ENCODE results near the gene TNS3. TPM values are rescaled to one million over a fixed set of nuclear protein-coding genes. Genes with fewer than 3 reads are reported as not detected.

Gene TNS3
- total RNA-seq, 1 donor from 2014 or later, result 4.6 TPM

GRCh38 chr7:47320296-47320695 lies 261.6 kb downstream of the TNS3 start:
- ATAC-seq, result no peak

GRCh38 chr7:47318395-47319182 lies 263.3 kb downstream of the TNS3 start:
- no peak for ATAC-seq

GRCh38 chr7:47317487-47317886 lies 264.4 kb downstream of the TNS3 start:
- no peak for ATAC-seq

GRCh38 chr7:47314728-47315607 lies 266.9 kb downstream of the TNS3 start:
- ATAC-seq, result peak; percentile 23

GRCh38 chr7:47314248-47314647 lies 267.7 kb downstream of the TNS3 start:
- ATAC-seq, result no peak

DNA sequence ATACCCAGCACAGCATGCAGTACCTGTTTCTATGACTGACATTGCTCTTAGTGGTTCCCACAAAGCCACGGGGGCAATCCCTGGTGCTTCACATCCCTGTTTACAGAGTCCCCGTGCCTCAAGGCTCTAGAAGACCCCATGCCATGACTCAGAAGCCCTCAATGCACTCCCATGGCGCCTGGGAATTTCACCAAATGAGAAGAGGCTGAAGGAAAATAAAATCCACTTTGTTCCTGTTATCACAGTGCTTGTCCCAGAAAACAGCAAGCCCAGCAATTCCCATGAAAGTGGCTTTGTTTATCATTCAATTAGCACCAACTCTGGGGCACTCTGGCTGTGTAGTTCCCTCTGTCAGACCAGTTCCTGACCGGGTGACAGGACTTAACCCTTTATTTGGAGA lies 268.3 kb downstream of the TNS3 start:
- ATAC-seq, result no peak

DNA sequence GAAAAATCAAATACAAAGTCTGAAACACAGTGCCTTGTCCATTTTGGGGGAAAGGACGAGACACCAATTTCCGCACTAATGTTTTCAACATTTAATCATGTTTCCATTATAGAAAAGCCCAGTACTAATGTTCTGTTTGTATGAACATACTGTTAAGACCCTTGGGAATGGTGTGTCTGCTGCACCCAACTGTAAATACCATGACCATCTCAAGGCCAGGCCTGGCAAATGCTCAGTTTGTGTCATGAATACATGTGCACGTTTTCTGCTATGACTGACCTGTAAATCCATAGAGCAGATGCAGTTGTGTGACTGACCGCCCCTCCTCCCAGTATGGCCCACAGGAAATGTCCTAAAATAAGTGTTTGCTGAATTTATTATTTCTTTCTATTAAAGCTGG lies 270.0 kb downstream of the TNS3 start:
- no peak for ATAC-seq

DNA sequence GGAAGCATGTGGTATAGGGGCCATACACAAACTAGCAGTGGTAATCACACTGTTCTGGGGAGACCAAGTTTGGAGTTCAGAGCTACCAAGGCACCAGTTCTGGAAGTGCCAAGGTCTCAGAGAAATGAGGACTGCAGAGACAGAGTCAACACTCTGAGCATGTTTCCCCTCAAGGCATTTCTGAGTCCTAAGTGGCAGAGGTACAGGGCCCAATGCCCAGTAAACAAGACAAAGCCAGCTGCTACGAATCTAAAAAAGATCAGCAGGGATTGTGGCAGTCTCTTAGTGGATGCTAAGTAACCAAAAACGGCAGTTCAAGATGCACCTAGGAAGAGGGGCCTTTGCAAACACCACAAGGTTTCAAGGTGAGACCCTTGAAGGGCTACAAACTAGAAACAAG lies 271.9 kb downstream of the TNS3 start:
- no peak for ATAC-seq

DNA sequence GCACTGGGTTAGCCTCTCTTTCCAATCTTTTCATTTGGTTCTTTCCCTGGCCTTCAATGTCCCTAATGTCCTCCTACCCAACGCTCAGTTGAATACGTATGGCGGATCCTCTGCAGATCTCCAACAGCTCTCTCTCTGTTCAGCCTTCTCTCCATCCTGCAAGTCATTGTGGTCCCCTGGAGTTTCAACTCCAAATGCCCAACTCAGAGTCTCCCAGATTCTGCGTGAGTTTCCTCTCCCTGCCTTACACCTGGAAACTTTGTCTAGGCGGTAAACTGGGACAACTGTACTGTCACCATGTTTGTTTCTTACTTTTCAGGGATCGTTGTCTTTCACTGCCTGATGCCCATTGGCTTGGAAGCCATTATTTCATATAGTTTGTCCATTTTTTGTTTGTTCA lies 273.1 kb downstream of the TNS3 start:
- no peak for ATAC-seq

- no peak for ATAC-seq
Measured at GRCh38 chr7:47307311-47307710, 274.6 kb downstream of the TNS3 start.

DNA sequence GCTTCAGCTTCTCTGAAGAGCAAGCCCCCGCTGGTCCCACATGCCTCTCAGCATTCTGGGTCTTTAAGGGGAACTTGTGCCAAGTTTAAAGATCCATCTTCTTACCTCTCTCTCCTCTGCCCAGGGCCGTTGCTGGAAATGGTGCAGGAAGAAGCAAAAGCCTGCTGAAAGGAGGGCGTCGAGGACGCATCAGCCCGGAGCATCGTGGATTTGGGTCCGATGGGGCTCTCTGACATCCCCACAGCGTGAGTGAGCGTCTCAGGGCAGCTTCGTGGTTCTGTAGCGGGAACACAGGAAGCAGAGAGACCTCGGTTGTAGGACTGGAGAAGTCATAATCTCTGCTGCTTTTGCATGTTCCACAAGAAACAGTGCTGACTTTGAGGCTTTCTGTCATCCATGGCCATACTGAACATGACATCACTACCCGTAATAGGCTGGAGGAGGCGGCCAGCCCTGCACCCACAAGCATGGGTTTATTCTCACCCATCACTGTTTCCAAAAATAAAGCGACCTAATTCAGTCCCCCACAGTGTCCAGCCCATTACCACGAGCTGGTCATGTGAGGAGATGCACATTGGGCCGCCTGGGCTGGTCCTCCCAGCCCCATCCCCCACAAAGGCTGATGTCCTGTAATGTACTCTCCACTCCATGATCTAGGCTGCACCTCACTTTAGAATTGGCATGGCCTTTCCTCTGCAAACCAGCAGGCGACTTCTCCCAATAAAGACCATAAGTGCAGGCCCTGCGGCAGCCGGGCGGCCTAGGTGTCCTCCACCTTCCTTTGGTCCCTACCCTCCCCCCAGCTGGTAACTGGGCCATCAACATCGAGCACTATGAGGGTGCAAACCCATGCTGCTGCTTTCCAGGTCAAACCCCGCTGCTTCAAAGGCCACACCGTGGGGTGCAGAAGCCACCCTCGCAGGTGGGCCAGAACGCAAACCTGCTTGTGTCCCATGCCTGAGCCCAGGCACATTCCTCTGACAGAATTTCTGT lies 276.9 kb downstream of the TNS3 start:
- no peak for ATAC-seq

DNA sequence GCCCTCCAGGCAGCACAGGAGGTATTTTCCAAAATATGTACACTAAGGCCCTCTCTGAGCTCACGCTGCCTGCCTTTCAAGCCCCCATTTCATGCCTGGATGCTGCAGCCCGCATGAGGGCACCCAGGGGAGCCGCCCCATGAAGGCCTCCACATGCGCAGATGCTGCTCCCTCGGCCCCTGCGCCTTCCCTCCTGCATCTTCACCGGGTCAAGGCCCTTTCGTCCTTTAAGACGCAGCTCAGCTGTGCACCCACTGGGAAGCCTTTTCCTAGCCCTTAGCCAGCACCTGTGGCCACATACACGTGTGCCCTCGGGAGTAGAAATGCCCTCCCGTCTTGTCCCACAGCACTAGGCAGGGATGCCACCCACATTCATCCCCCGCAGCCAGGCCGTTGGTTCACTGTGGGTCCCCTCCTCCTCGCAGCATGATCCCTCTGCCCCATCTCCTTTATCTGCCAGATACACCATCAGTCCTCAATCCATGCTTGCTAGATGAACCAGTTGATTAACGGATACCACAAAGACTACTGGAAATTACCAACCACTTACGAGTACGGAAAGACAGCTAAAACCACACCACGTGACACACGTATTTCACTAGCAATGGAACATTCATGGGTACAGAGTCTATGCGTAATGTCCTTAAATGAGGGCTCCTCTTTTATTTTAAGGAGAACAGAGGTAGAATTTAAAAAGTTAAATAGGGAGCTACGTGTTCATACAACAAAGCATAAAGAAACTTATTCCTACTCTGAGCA lies 278.0 kb downstream of the TNS3 start:
- ATAC-seq, result no peak

DNA sequence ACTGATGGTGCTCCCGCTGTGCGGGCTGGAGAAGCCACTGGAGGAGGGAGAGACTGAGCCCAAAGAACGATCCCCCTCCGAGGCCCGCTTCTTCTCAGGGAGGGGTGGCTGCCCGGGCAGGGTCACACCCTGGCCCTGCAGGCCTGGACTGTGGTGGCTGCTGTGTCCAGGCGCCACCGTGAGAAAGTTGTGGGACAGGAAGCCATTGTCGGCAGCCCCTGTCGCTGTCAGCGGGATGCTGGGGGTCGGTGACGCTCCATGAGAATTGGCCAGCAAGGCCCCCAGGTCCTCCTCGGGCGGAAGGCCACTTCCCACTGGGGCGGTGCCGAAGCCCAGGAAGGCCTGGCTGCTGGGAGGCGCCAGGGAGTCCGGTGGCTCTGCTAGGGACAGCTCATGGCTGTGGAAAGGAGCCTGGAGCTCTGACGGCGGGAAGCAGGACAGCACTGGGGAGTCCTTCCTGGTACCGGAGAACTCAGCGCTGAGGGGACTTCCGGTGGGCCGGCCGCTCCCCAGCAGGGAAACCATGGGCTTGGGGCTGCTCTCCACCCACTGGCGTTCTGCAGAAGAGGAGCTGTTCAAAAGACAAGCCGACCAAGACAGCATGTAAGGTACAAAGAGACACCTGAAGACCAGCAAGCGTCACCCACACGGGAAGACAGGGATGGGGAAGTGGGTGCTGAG lies 278.8 kb downstream of the TNS3 start:
- no peak for ATAC-seq

DNA sequence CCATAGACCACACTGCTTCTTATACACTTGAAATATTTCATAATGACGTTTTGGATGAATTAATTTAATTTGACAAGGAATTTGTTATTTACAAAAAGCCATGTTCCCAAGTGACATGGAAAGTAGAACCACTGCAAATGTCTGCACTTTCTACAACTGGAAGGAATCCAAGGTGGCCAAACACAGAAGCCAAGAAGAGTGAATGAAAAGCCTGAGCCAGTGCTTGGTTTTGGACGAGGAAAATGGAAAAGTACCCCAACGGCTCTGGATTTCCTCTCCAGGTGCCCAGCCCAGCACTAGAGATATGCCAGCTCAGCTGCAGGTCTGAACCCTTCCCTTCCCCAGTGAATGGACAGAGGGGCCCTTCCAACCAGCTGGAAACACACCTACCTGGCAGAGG lies 279.4 kb downstream of the TNS3 start:
- ATAC-seq, result no peak

GRCh38 chr7:47301657-47302295 lies 280.1 kb downstream of the TNS3 start:
- no peak for ATAC-seq

GRCh38 chr7:47301105-47301477 lies 280.8 kb downstream of the TNS3 start:
- ATAC-seq, result no peak

DNA sequence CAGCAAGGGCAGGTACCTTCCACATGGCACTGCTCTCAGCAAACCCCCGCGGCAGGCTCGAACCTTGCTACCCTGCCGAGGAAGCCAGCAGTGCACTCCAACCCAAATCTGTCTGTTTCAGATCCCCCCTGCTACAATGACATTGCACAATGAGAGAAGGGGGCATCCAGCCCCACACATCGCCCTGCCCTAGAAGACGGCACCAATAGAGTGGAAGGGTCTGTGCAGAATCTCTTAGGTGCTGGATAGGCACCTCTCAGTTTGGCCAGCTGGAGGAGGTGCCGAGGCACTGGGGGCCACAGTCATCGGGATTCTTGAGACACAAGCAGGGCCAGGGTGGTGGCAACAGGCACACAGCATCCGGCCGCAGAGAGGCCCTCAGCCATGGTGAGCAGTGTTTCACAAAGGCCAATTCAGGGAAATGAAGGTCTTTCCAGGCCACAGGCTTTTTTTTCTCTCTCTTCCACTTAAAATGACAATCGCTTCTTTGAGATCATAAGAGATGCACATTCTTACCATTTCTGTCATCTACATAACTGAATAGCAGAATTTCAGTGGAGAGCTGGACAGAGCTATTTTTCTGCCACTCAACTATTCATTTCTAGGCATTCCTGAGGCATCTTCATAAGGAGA lies 281.3 kb downstream of the TNS3 start:
- no peak for ATAC-seq

GRCh38 chr7:47299496-47299895 lies 282.4 kb downstream of the TNS3 start:
- ATAC-seq, result no peak

- ATAC-seq, result no peak
Measured at GRCh38 chr7:47298636-47299035, 283.3 kb downstream of the TNS3 start.

GRCh38 chr7:47297120-47297519 lies 284.8 kb downstream of the TNS3 start:
- no peak for ATAC-seq

All from esophagus mucosa (tissue), 1 donor.